GM18502 (cell line): ENCODE results near the gene USP11.

ENCODE experiments used
- ATAC-seq: cut with Tn5 transposase; IDR thresholded peaks from one replicate; pipeline ENCODE4 v1.9.1; 2021; ENCODE audit warnings: mild to moderate bottlenecking; ENCODE audit not compliant: unreplicated experiment, poor library complexity

USP11 gene

DNA sequence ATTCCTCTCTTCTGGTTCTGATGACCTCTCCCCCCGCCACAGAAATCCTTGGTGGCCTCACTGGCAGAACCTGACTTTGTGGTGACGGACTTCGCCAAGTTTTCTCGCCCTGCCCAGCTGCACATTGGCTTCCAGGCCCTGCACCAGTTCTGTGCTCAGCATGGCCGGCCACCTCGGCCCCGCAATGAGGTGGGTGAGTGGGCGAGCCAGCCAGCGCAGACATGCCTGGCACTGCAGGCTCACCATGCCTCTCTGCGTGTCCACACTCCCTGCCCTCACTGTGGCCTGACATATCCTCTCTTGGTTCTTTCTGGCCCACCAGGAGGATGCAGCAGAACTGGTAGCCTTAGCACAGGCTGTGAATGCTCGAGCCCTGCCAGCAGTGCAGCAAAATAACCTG is 30.5 kb upstream of the USP11 start:
- no peak for ATAC-seq

DNA sequence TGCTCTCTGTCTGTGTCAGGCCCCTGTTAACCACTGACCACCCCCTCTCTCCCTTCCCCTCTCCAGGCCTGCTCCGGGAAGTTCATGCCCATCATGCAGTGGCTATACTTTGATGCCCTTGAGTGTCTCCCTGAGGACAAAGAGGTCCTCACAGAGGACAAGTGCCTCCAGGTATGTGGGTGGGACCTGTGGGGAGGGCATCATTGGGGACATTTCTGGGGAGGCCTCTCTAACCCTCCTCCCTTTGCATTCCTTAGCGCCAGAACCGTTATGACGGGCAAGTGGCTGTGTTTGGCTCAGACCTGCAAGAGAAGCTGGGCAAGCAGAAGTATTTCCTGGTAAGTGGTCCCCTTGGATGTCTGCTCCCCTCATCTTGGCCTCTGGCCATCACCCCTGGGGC is 29.9 kb upstream of the USP11 start:
- ATAC-seq: no peak

DNA sequence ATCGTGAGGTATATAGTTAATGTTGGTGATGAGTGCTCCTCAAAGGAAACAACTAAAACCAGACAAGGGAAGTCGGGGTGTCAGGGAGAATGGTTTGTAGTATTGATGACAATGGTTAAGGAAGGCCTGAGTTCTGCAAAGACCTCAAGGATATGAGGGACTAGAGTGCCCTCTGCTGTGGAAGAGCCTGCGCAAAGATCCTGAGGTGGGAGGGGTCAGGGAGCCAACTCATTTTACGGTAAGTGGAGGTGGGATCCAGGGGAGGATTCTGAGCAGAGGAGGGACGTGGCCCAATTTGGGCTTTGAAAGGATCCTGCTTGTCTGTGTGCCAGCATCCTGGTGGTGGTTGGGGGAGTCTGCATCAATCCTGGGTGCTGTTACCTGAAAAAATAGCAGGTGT is 27.8 kb upstream of the USP11 start:
- no peak for ATAC-seq

DNA sequence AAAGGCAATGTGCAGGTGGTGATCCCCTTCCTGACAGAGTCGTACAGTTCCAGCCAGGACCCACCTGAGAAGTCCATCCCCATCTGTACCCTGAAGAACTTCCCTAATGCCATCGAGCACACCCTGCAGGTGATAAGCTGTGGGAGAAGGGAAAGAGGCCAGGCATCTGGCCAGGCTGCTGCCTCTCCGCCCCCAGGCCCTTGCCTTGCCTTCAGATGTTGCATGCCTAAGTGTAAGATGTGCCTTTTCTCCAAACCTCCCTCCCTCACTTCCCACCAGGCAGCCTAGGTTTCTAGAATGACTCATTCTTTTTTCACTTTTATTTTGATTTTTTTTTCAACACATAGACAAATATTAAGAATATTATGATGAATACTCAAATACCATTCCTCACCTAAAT is 26.5 kb upstream of the USP11 start:
- ATAC-seq: no peak

GRCh38 chrX:47208108-47208507 is 24.7 kb upstream of the USP11 start:
- no peak for ATAC-seq

DNA sequence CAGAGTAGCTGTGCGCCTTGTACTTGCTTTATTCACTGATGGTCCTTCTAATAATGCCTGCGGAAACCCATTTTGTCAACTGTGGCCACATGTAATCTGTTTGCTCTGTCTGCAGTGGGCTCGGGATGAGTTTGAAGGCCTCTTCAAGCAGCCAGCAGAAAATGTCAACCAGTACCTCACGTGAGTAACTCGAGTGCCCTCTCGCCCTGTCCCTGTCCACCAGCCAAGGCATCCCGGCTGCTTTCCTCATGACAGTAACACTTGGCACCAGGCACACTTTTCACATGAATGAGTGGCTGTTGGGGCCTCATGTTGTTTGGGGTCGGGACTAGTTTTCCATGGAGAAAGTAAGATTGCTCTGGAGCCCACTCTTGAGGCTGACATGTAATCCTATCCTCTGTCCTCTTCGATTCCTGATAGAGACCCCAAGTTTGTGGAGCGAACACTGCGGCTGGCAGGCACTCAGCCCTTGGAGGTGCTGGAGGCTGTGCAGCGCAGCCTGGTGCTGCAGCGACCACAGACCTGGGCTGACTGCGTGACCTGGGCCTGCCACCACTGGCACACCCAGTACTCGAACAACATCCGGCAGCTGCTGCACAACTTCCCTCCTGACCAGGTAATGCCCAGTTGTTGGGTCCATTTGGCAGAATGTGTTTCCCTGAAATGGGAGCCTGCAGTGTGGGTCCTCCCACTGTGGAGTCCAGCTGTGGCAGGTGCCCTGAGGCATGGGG is 23.1 kb upstream of the USP11 start:
- no peak for ATAC-seq

GRCh38 chrX:47210661-47211425 is 22.0 kb upstream of the USP11 start:
- no peak for ATAC-seq

DNA sequence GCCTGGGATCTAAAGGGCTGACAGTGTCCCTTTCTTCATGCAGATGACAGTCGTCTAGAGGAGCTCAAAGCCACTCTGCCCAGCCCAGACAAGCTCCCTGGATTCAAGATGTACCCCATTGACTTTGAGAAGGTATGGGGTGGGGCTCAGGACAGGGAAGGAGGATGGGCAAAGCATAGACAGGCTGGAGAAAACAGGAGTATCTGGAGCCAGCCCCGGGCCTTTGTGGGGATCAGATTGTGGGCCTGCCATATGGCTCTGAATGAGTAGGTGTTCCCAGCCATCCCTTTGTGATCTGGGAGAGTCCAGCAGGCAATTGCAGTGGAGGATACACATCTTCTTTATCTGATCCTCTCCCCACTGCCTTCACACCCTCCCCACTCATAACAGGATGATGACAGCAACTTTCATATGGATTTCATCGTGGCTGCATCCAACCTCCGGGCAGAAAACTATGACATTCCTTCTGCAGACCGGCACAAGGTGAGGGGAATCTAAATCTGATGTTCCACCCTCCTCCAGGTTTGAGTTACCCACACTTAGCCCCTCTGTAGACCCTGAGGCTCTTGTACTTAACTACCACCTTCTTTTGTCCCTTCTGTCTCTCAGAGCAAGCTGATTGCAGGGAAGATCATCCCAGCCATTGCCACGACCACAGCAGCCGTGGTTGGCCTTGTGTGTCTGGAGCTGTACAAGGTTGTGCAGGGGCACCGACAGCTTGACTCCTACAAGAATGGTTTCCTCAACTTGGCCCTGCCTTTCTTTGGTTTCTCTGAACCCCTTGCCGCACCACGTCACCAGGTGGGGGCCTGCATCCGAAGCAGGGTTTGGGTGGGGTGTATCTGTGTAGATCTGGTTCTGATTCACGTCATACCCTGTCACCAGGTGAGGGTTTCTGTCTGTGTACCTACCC is 20.2 kb upstream of the USP11 start:
- no peak for ATAC-seq

DNA sequence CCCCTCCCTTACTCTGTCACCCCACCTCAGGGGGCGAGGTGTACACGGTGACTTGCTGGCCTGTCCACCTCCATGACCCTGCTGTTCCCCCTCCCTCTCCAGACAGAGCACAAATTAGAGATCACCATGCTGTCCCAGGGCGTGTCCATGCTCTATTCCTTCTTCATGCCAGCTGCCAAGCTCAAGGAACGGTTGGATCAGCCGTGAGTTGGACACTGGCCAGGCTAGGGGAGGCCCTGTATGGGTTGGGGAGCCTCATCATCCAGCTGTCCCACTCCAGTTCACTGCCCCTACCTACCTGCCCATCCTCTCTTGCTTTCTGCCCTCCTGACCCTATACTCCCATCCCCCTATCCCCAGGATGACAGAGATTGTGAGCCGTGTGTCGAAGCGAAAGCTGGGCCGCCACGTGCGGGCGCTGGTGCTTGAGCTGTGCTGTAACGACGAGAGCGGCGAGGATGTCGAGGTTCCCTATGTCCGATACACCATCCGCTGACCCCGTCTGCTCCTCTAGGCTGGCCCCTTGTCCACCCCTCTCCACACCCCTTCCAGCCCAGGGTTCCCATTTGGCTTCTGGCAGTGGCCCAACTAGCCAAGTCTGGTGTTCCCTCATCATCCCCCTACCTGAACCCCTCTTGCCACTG is 18.3 kb upstream of the USP11 start:
- ATAC-seq: no peak

GRCh38 chrX:47215291-47215900 is 17.4 kb upstream of the USP11 start:
- no peak for ATAC-seq

- ATAC-seq: no peak
These were observed 16.4 kb upstream of the USP11 start for GRCh38 chrX:47216393-47216925.

DNA sequence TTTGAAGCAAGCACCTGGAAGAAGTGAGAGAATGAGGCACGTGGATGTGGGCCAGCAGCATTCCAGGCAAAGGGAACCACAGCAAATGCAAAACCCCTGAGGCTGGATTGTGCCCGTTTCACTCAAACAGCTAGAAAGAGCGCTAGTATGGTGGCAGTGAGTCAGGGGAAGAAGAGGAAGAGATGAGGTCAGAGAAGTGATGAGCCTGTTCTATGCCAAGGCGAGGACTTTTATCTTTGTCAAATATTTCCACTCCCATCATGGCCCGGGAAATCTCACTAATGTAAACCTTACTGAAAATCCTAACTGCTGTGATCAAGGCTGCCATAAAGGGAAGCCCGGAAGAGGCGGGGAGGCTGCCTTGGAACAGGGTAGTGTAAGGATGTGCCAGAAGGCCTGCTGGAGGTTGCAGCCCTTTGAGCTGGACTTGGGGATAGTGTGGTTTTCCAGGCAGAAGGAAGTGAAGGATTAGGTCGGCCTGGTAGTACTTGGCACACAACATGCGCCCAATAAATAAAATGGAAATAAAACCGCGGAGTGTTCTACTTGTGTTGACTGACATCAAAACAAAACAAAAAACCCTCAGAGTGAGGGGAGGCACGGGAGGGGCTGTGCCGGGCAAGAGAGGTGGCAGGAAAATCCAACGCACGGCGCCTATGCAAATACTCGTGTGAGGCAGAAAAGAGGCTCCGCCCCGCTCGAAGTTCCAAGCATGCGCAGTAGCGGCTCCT is 15.5 kb upstream of the USP11 start:
- no peak for ATAC-seq

DNA sequence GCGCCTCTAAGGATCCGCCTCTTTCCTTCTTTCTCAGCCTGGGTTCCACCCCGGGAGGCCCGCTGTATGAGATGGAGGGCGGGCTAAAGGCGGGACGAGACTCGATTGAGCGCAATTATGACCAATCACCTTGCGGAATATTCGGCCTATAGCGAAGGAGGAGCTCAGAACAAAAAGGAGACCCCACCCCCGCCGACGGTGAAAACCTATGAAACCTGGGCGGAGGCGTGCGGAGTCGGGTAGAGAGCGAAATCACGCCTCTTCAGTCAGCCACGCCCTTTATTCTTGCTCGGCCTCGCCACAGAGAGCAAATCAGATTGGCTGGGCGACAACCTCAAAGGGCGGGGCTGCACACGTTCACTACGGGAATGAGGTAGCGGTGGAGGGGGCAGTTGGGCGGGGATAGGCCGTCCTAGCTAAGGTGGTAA is 14.9 kb upstream of the USP11 start:
- peak; percentile 88 for ATAC-seq

DNA sequence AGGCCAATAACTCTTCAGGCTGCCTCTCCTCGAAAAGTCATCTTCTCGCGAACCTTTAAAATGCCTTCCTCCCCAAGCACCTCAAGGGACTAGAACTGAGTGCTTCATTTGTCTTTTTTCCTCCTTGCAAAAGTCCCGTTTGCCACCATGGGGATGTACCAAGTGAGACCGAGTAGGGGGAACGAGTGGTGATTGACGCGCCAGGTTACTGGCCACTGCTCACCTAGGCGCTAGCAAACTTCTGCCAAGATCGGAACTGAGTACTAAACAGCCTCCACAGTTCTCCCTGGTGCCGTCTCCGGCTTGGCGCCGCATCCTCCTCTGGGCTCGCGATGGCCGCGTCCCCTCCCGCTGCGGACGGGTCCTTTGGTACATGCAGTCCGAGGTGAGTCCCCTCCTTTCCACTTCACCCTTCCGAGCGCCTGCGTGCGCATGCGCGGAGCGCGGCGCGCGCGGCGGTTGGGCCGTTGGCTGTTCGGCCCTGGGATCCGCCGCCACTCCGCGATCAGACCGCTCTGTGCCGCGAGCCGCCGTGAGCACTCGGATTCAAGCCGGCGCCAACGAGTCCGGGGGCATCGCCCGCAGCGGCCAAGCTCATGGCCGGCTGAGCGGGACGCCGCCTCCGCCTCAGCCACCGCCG is 14.4 kb upstream of the USP11 start, which contains the start of gene CDK16:
CDK16 (plus strand) TSS at position 402 of the 640 bp plus-strand sequence. CDS start 4,877 bp downstream, outside the sequence.
- peak; percentile 49 for ATAC-seq

DNA sequence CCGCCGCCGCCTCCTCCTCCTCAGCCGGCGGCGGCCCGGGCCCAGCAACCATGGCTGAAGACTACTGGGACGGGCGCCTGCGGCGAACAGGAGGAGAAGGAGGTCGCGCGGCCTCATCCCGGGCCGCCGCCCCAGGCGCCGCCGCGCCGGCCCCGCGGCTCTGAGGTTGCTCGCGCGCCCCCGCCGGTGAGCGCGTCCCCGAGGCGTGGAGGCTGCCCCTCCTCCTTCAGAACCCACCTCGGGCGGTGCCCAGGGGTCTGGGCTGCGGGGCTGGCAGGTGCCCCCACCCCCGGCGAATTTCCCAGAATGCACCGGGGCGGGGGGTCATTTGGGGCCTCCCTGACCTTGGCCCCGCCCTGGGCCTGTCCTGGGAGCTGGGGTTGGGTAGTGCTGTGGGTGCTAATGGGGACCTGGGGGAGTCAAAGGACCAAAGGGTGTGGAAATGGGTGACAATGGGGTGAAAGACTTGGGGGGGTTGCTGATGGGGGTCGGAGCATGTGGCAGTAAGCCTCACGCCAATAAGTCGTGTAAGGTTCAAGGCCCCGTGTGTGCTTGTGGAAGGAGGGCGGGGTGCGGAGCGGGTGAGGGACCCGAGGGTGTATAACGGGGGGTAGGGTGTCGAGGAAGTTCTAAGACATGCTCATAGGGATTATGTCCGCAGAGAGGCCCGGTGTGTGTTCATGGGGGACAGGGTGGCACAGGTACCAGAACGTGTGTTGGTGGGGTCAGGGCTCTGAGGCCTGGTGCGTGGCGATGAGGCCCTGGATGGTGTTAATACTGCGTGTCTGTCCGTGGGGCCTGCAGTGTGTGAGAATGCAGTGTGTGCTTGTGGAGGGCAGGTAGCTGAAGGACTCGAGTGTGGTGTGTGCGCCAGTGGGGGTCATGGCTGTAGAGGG is 13.6 kb upstream of the USP11 start:
- ATAC-seq: no peak

- ATAC-seq: no peak
These were observed 11.1 kb upstream of the USP11 start for GRCh38 chrX:47221756-47222155.

DNA sequence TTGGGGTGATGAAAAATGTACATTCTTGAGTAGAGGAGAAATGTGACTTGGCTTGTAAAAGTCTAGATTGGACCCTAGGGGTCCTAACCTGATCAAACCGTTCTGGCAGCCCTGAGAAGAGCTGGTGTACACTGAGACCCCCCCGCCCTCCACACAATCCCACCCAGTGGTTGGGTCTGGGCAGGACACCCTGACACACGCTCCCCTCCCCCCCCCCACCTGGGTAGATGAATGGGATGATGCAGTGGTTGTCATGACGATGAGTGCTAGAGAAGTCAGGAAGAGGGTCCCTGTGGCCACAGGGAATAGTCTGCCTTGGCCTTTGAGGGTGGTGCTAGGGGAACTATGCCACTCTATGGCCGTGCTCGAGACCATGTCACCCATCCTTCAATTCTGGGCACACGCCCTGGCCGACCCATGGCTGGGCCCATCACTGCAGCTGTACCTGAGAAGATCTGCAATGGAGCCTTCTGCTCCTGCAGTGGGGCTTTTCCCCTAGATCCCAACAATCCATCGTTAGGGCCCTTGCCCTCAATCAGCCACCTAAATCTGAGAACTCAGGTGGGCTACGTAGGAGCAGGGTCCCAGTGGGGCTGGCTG is 10.0 kb upstream of the USP11 start:
- ATAC-seq: no peak
